HG03095 (cell line): Measurements from ENCODE around the gene DTNBP1.
"Not testable (repeated sequence)": the region's sequence is repeated elsewhere in the genome, so short reads cannot be mapped to it uniquely, and the experiment has no call there.

Experiments used
- ATAC-seq: cut with Tn5 transposase; IDR thresholded peaks from one replicate; pipeline ENCODE4 v1.9.1; 2021; ENCODE audit warnings: moderate library complexity; ENCODE audit not compliant: unreplicated experiment

Gene DTNBP1

DNA sequence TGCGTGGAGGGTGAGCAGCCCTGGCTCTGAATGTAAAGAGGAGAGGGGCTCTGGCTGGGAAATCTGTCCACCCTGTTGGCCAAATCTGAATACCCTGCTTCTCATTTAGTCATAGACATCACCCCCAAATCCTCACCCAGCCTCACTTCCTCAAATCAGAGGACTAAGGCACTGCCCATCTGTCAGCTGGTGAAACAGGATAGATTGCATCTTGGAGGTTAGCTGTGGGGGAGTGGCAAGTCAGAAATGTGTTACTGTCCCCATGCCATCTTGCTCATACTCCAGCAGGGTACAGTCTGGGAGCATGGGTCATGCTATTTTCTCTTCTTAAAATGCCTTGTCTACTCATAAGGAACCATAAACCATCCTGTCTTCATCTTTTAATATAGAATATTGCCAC is 9.5 kb upstream of the DTNBP1 start:
- no peak for ATAC-seq

DNA sequence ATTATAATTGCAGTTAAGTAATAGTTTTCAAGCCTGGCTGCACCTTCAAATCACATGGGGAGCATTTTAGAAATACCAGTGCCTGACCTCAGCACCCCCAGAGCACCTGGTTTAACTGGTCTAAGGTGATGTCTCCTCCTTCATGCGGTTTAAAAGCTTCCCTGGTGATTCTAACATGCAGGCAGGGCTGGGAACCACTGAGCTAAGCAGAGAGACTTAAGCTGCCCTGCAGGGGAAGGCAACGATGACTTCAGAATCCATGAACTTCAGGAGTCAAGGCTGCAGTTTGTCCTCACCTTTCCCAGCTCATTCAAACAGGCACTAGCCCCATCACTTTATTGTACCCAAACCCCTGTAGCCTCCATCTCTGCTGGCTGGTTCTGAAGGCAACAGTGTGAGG is 6.1 kb upstream of the DTNBP1 start:
- no peak for ATAC-seq

DNA sequence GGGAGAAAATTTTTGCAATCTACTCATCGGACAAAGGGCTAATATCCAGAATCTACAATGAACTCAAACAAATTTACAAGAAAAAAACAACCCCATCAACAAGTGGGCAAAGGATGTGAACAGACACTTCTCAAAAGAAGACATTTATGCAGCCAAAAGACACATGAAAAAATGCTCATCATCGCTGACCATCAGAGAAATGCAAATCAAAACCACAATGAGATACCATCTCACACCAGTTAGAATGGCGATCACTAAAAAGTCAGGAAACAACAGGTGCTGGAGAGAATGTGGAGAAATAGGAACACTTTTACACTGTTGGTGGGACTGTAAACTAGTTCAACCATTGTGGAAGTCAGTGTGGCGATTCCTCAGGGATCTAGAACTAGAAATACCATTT is 4.1 kb upstream of the DTNBP1 start:
- not testable (repeated sequence) for ATAC-seq

DNA sequence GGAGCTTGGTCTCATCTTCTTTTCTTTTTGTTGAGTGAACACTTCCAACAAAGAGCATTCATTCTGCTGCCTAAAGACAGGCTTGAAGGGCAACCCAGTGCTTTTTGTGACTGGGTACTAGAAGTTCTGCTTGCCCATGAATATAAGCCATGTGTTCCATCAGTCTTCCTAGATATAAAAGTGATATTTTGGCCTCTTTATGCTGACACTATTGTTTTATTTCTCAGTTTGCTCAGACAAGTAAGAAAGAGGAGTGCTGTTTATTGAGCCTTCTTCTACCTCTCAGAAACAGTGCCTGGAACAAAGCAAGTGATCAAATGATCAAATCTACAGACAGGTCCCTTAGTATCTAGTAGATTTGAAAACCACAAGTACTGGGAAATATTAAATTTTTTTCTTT is 2.4 kb upstream of the DTNBP1 start:
- ATAC-seq = no peak

DNA sequence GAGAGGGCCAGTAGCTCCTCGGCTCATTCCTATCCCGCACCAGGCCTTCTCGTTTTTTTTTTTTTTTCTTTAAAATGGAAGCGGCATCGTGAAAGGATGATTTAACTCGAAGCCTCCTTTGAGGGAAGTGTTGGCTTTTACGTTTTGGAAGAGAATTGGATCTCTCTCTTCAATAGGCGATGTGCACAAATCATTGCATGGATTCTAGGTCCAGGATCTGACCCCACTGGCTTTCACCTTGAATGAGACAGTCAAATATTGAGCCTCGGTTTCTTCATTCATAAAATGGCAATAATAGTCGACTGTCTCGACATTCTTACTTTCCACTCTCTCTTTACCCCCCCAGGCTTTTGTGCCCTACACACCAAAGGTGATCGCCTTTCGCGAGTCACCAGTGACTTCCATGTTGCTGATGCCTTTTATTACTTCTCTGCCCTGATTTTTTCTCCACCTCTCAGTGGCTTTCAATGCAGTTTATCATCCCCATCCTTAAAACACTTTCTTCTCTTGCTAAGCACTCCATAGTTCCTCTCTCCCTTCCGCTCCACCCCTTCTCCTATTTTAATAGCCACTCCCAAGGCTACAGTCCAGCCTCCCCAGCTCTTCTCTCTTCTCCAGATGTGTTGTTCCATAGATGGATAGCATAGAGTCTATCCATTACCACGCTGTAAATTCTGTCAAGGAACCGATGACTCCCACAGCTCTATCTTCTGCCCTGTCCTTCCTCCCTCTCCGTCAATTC is 473 bp upstream of the DTNBP1 start:
- no peak for ATAC-seq

DNA sequence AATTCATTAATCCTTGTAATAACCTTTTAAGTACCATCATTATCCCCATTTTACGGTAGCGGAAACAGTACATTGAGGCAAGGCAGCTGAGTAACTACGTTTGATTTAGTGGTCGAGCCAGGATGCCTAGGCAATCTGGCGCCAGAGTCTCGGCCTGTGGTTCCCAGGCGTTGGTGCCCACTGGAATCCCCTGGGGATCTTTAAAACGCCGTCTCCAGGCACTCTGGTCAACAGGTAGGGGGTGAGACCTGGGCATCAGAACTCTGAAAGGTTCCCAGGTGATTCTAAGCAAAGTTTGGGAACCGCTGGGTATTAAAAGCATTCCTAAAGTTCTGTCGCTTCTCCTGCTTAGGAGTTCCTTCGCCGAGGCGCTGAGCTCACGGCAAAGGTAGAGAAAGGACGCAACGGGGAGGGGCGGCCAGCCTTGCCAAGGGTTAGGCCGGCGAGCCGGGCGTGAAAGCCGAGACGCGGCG is 939 bp downstream of the DTNBP1 start:
- ATAC-seq = no peak

DNA sequence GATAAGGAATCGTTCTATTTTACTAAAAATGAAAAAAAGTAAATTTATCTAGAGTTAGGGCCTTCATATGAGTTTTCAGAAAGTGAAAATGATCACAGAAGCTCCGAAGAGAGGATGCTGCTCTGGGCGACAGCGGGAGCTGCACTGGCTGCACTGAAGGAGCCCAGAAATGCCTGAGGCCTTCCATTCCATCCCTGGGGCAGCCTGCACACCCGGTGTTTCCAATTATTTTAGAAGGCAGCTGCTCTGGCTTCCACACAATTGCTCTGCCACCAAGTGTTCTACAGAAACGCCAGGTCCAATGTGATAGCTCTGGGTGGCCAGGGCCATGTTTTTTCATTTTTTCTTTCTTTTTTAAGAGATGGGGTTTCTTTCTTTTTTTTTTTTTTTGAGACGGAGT is 3.6 kb downstream of the DTNBP1 start:
- ATAC-seq = no peak

DNA sequence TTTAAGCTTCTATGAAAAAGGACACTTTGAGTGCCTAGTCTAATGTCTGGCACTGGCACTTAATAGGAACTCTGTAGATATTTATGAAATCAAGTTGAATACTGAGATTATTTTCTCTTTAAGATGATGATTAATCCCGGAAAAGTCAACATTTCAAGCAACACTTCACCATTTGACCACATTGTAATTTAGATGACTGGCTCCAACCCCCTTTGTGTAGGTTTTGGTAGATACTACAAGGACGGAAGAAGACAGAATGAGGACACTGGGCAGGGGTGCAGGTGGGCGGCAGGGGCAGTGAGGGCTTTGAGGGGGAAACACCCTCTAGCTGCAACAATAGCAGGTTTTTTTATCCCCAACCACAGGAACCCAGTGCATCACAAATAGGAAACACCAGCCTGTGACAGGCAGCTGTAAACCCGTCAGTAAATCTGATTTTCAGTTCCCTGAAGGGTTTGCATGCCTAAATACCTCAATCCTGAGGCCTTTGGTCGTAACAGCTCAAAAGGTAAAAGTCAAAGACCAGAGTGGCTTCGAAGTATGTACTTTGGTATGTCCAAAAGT is 4.6 kb downstream of the DTNBP1 start:
- no peak for ATAC-seq

DNA sequence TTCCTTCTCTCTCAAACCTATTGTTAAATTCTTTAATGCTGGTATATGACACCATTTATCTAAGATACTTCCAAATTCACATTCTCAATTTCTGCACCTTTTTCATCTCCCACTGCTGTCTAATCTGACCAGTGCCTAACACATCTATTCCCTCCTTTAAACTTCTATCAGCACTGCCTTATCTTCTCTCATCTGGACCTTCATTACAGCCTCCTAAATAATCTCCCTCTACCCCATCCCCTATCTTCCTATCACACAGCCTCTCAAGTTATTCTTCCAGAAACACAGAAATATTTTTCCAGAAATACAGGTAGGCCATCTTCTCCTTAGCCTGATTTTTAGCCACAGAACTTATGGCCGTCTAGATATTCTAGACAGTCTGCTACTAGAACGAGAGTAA is 5.5 kb downstream of the DTNBP1 start:
- ATAC-seq = no peak

DNA sequence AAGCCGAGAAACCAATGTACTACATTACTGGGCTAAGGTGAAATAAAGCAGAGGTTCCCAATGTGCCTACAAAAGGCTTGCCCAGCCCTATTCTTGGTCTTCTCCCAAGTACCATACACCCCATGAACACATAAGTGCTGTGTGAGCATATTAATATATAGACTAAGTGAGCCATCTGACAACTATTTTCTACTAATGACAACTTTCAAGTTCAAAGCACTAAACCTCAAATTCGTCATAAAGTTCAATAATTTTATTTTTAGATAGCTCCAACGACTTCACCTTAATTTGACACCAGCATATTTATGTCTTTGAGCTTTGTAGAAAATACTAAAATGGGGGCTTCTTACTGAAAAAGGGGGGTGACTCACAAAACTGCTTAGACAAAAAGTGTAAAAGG is 6.7 kb downstream of the DTNBP1 start:
- no peak for ATAC-seq

DNA sequence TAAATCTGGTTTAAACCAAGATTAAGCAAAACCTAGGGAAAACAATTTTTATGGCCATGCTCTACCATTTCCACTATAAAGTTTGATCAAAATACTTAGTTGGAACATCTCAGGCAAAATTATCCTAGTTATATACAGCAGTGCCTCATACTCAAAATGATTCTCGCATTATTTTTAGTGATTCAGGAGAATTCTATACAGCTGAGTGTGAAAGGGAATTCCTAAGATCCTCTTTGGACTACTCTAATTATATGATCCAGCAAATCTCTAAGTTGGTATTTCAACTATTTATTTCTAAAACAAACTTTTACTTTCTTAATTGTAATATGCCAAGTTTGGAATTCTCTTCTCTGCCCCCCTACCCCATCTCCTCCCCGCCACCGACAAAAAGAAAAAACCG is 8.6 kb downstream of the DTNBP1 start:
- no peak for ATAC-seq

DNA sequence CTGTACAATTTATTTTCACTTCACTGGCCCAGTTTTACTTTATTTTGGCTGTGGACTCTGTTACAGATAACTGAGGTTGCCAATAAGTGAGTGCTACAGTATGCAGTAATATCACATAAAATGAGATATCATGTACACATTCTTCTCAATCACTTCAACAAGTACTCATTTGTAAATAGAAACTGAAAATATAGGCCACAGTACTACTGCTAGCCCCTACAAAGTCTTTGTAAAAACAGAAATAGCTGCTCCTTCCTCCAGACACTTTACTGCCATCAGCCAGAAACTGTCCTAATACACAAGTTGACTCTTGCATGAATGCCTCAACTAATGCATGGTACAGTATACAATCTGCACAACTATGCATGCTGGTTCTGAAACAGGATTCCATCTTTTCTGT is 9.2 kb downstream of the DTNBP1 start:
- ATAC-seq = peak; percentile 64

DNA sequence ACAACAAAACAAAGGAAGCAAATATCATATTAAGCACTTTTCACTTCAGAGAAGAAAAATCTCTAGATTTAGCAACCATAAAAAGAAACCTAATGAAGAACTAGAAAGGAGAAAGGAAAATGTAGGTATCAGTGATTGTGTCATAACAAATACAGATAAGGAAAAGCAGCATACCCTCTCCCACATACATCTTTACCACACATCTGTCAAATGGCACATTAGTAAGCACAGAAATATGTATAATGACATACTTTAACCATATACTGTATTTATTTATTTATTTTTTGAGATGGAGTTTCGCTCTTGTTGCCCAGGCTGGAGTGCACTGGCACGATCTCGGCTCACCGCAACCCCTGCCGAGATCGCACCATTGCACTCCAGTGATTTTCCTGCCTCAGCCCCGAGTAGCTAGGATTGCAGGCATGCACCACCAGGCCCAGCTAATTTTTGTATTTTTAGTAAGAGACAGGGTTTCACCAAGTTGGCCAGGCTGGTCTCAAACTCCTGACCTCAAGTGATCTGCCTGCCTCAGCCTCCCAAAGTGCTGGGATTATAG is 12.7 kb downstream of the DTNBP1 start:
- not testable (repeated sequence) for ATAC-seq

DNA sequence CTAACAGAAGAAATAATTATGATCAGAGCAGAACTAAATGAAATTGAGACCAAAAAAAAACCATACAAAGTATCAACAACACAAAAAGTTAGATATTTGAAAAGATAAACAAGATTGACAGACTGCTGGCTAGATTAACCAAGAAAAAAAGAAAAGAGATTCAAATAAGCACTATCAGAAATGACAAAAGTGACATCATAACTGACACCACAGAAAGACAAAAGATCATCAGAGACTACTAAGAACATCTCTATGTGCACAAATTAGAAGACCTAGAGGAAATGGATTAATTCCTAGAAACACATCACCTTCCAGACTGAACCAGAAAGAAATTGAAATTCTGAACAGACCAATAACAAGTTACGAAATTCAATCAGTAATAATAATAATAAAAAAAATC is 17.9 kb downstream of the DTNBP1 start:
- no peak for ATAC-seq

DNA sequence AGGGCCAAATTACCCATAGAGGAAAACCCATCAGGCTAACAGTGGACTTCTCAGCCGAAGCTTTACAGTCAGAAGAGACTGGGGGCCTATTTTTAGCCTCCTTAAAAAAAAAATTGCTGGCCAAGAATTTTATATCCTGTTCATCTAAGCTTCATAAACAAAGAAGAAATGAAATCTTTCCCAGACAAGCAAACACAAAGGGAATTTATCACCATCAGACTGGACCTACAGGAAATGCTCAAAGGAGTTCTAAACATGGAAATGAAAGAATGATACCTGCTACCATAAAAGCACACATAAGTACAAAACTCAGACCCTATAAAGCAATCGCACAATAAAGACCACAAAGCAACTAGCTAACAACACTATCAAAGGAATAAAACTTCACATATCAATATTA is 19.3 kb downstream of the DTNBP1 start:
- ATAC-seq = no peak

DNA sequence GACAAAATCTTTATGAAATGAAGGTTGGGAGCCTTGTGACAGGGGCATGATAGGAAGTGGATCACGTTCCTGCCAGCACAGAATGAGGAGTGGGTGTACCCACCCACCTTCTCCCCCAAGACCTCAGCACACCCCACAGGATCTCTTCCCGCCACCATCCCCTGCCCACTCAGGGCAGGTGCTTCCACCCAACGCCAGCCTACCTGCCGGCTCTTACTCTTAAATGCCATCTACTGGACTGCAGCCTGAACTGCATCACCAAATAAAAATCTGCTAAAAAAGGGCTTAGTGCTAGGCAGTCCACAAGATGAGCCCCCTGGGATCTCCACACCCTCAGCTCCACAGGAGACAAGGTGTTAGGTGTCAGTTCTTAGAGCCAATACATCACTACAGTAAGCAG is 20.6 kb downstream of the DTNBP1 start:
- no peak for ATAC-seq

DNA sequence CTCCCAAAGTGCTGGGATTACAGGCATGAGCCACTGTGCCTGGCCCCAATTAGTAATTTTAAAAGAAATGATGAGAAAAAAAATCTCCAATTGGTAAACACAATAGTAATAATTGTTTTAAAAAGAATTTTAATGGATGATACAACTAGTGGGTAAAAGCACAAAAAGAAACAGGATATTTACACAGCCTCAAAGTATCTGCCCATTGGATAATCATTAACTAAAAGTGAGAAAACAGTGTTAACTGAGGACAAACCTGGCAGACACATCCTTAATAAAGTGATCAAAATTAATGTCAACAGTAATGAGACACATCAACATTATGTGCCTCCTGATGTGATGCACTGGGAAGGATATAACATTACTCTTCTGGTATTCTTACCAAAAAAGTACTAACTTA is 24.5 kb downstream of the DTNBP1 start:
- no peak for ATAC-seq

DNA sequence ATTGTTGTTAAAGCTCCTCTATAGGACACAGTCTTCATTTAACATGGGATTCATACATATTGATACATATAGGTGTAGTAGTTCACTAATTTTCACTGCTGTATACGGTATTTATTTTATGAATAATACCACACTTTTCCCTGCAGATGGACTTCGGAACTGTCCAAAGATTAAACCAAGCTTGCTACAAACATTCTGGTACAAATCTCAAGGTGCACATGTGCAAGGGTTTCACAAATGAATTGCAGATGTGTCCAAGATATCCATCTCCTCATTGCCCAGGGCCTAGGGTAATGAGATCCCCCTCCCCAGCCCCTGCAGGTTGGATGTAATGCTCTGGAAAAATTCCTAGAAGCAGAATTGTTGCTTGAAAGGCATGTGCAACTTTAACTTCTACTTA is 31.4 kb downstream of the DTNBP1 start:
- no peak for ATAC-seq

DNA sequence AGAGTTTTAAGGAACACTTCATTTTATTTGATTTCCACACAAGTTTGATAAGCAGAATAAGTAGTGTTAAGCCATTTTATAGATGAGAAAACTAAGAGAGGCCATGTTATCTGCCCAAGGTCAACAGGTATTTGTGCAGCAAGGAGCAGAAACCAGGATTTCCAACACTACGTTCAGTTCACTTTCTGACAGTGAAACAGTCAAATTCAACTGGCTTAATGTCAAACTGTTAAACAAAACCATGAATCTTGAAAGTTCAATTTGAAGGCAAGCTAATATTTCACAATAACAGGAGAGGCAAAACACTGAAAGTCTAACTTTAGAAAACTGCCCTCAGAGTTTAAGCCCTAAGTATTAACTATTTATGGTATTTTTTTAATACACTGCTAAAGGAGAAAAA is 32.6 kb downstream of the DTNBP1 start:
- ATAC-seq = no peak

DNA sequence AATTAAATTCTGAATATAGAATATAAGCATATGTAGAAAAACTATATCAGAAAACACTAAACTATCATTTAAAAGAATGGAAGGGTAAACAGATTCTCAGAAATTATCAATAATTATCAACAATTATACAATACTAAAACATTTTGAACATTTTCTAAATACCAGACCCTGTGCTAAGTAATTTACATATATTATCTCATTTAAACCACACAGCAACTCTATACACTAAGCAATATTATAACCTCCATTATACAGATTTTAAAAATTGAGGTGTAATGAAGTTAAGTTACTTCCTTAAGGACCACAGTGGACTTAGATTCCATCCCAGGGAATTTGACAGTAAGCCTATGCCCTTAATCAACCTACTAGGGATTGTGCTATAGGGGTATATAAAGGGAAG is 33.3 kb downstream of the DTNBP1 start:
- no peak for ATAC-seq

DNA sequence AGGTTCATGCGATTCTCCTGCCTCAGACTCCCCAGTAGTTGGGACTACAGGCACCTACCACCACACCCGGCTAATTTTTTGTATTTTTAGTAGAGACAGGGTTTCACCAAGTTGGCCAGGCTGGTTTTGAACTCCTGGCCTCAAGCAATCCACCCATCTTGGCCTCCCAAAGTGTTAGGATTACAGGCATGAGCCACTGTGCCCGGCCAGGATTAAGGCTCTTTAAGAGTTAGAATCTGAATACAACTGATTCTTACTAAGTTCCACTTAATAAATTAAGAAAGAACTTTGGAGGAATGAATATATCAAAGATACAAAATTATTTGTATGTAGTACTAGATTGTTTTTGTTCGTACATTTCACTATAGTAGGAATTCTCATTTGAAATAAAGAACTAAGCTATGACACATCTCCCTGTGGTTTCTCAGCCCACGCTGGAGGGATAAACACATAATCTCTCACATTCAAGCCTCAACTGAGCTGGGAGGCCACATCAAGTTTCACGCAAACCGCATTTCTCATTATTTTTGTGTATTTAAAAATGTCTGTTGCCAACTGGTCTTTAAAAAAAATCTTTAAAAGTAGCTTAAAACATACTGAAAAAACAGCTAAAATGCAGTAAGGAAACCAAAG is 34.2 kb downstream of the DTNBP1 start:
- no peak for ATAC-seq

DNA sequence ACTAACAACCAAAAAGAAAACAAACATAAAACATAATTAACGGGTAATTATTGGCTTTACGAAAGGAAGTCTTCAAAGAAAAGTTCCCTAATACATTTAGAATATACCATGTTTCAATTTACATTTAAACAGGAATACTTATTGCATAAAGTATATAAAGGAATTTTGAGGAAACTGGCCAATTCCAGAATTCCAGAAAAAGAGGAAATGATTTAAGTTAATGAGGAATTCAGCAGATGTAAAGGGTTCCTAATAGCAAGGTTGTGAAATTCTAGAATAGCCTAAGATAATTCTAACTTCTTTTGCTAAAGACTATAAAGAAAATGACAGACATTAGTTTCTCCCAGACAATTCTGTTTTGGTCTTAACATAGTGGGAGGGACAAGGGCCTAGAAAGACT is 35.0 kb downstream of the DTNBP1 start:
- ATAC-seq = no peak
